ENCODE results near the gene CFC1B. TPM values are rescaled to one million over a fixed set of nuclear protein-coding genes. Genes with fewer than 3 reads are reported as not detected.
"Not testable (repeated sequence)": the region's sequence is repeated elsewhere in the genome, so short reads cannot be mapped to it uniquely, and the experiment has no call there.

Gene CFC1B
- total RNA-seq, 2 experiments from 2014 or later, result not detected

- H3K9me3 ChIP-seq (ENCODE audit: control insufficient read depth in 1 of 2, insufficient read depth in 1 of 2, low read length in 2 of 2); H3K36me3 ChIP-seq (ENCODE audit: insufficient read depth, low read length); H3K4me3 ChIP-seq (ENCODE audit: low read length); H3K4me1 Mint-ChIP-seq (ENCODE audit: low read depth); intact Hi-C loops (cut with DNase I, micrococcal nuclease); H3K27me3 Mint-ChIP-seq; H3K27ac ChIP-seq (ENCODE audit: low read depth in 1 of 2, low read length in 2 of 2); H3K27me3 ChIP-seq (ENCODE audit: control insufficient read depth in 1 of 2, insufficient read depth in 2 of 2, low read length in 2 of 2); DNase-seq; POLR2A ChIA-PET; H3K4me3 Mint-ChIP-seq; H3K9me3 Mint-ChIP-seq; H3K36me3 Mint-ChIP-seq (ENCODE audit: low read depth); H3K27ac Mint-ChIP-seq; CTCF ChIA-PET; H3K4me1 ChIP-seq (ENCODE audit: insufficient read depth, low read length); ATAC-seq (ENCODE audit: poor library complexity): not testable (repeated sequence)
Observed at GRCh38 chr2:130522390-130522789, 1.4 kb downstream of the CFC1B start.

GRCh38 chr2:130527365-130527967 is 6.4 kb downstream of the CFC1B start:
- H3K9me3 Mint-ChIP-seq; H3K36me3 ChIP-seq (ENCODE audit: insufficient read depth, low read length); H3K4me3 Mint-ChIP-seq; ATAC-seq (ENCODE audit: poor library complexity); CTCF ChIA-PET; H3K4me1 Mint-ChIP-seq (ENCODE audit: low read depth); H3K9me3 ChIP-seq (ENCODE audit: control insufficient read depth in 1 of 2, insufficient read depth in 1 of 2, low read length in 2 of 2); H3K4me3 ChIP-seq (ENCODE audit: low read length); H3K4me1 ChIP-seq (ENCODE audit: insufficient read depth, low read length); H3K27me3 ChIP-seq (ENCODE audit: control insufficient read depth in 1 of 2, insufficient read depth in 2 of 2, low read length in 2 of 2); H3K27ac ChIP-seq (ENCODE audit: low read depth in 1 of 2, low read length in 2 of 2); POLR2A ChIA-PET; DNase-seq; H3K27ac Mint-ChIP-seq; H3K27me3 Mint-ChIP-seq; H3K36me3 Mint-ChIP-seq (ENCODE audit: low read depth); intact Hi-C loops (cut with DNase I, micrococcal nuclease): not testable (repeated sequence)

GRCh38 chr2:130529545-130529944 is 8.5 kb downstream of the CFC1B start:
- POLR2A ChIA-PET; H3K9me3 Mint-ChIP-seq; H3K27ac Mint-ChIP-seq; ATAC-seq (ENCODE audit: poor library complexity); H3K4me1 Mint-ChIP-seq (ENCODE audit: low read depth); intact Hi-C loops (cut with DNase I, micrococcal nuclease); H3K27me3 ChIP-seq (ENCODE audit: control insufficient read depth in 1 of 2, insufficient read depth in 2 of 2, low read length in 2 of 2); H3K9me3 ChIP-seq (ENCODE audit: control insufficient read depth in 1 of 2, insufficient read depth in 1 of 2, low read length in 2 of 2); H3K36me3 Mint-ChIP-seq (ENCODE audit: low read depth); H3K36me3 ChIP-seq (ENCODE audit: insufficient read depth, low read length); CTCF ChIA-PET; H3K4me3 ChIP-seq (ENCODE audit: low read length); H3K4me3 Mint-ChIP-seq; H3K27me3 Mint-ChIP-seq; H3K27ac ChIP-seq (ENCODE audit: low read depth in 1 of 2, low read length in 2 of 2); DNase-seq; H3K4me1 ChIP-seq (ENCODE audit: insufficient read depth, low read length): not testable (repeated sequence)

- H3K27me3 ChIP-seq (ENCODE audit: control insufficient read depth in 1 of 2, insufficient read depth in 2 of 2, low read length in 2 of 2); H3K36me3 ChIP-seq (ENCODE audit: insufficient read depth, low read length); H3K9me3 ChIP-seq (ENCODE audit: control insufficient read depth in 1 of 2, insufficient read depth in 1 of 2, low read length in 2 of 2); POLR2A ChIA-PET; H3K27ac ChIP-seq (ENCODE audit: low read depth in 1 of 2, low read length in 2 of 2); H3K4me1 ChIP-seq (ENCODE audit: insufficient read depth, low read length); H3K27ac Mint-ChIP-seq; CTCF ChIA-PET; intact Hi-C loops (cut with DNase I, micrococcal nuclease); H3K36me3 Mint-ChIP-seq (ENCODE audit: low read depth); H3K4me3 ChIP-seq (ENCODE audit: low read length); ATAC-seq (ENCODE audit: poor library complexity); H3K4me1 Mint-ChIP-seq (ENCODE audit: low read depth); H3K9me3 Mint-ChIP-seq; H3K27me3 Mint-ChIP-seq; DNase-seq; H3K4me3 Mint-ChIP-seq: not testable (repeated sequence)
Observed at GRCh38 chr2:130530212-130530611, 9.2 kb downstream of the CFC1B start.

- H3K9me3 Mint-ChIP-seq; H3K36me3 ChIP-seq (ENCODE audit: insufficient read depth, low read length); H3K4me1 ChIP-seq (ENCODE audit: insufficient read depth, low read length); H3K4me1 Mint-ChIP-seq (ENCODE audit: low read depth); POLR2A ChIA-PET; ATAC-seq (ENCODE audit: poor library complexity); H3K27ac Mint-ChIP-seq; H3K27me3 ChIP-seq (ENCODE audit: control insufficient read depth in 1 of 2, insufficient read depth in 2 of 2, low read length in 2 of 2); DNase-seq; H3K4me3 Mint-ChIP-seq; CTCF ChIA-PET; H3K4me3 ChIP-seq (ENCODE audit: low read length); intact Hi-C loops (cut with DNase I, micrococcal nuclease); H3K27me3 Mint-ChIP-seq; H3K27ac ChIP-seq (ENCODE audit: low read depth in 1 of 2, low read length in 2 of 2); H3K36me3 Mint-ChIP-seq (ENCODE audit: low read depth); H3K9me3 ChIP-seq (ENCODE audit: control insufficient read depth in 1 of 2, insufficient read depth in 1 of 2, low read length in 2 of 2): not testable (repeated sequence)
Observed at GRCh38 chr2:130531225-130531624, 10.2 kb downstream of the CFC1B start.

- H3K27me3 ChIP-seq (ENCODE audit: control insufficient read depth in 1 of 2, insufficient read depth in 2 of 2, low read length in 2 of 2); H3K27me3 Mint-ChIP-seq; H3K36me3 Mint-ChIP-seq (ENCODE audit: low read depth); H3K27ac Mint-ChIP-seq; H3K4me3 Mint-ChIP-seq; H3K4me1 Mint-ChIP-seq (ENCODE audit: low read depth); DNase-seq; H3K36me3 ChIP-seq (ENCODE audit: insufficient read depth, low read length); H3K9me3 ChIP-seq (ENCODE audit: control insufficient read depth in 1 of 2, insufficient read depth in 1 of 2, low read length in 2 of 2); H3K4me1 ChIP-seq (ENCODE audit: insufficient read depth, low read length); intact Hi-C loops (cut with DNase I, micrococcal nuclease); H3K9me3 Mint-ChIP-seq; H3K27ac ChIP-seq (ENCODE audit: low read depth in 1 of 2, low read length in 2 of 2); CTCF ChIA-PET; ATAC-seq (ENCODE audit: poor library complexity); H3K4me3 ChIP-seq (ENCODE audit: low read length); POLR2A ChIA-PET: not testable (repeated sequence)
Observed at GRCh38 chr2:130531672-130532071, 10.7 kb downstream of the CFC1B start.

GRCh38 chr2:130536654-130537053 is 15.6 kb downstream of the CFC1B start:
- H3K9me3 ChIP-seq (ENCODE audit: control insufficient read depth in 1 of 2, insufficient read depth in 1 of 2, low read length in 2 of 2); CTCF ChIA-PET; H3K9me3 Mint-ChIP-seq; H3K36me3 Mint-ChIP-seq (ENCODE audit: low read depth); H3K27ac Mint-ChIP-seq; intact Hi-C loops (cut with DNase I, micrococcal nuclease); DNase-seq; ATAC-seq (ENCODE audit: poor library complexity); POLR2A ChIA-PET; H3K4me3 ChIP-seq (ENCODE audit: low read length); H3K27me3 ChIP-seq (ENCODE audit: control insufficient read depth in 1 of 2, insufficient read depth in 2 of 2, low read length in 2 of 2); H3K4me1 Mint-ChIP-seq (ENCODE audit: low read depth); H3K4me3 Mint-ChIP-seq; H3K27ac ChIP-seq (ENCODE audit: low read depth in 1 of 2, low read length in 2 of 2); H3K27me3 Mint-ChIP-seq; H3K36me3 ChIP-seq (ENCODE audit: insufficient read depth, low read length); H3K4me1 ChIP-seq (ENCODE audit: insufficient read depth, low read length): not testable (repeated sequence)

All from CD4-positive, alpha-beta T cell (primary cell).